ENCODE measurements around the gene CYP4X1.
"Not testable (repeated sequence)": the region's sequence is repeated elsewhere in the genome, so short reads cannot be mapped to it uniquely, and the experiment has no call there.

GRCh38 chr1:47006437-47006836 lies 17.0 kb upstream of the CYP4X1 start:
- TF ChIP-seq, protein P1, sequence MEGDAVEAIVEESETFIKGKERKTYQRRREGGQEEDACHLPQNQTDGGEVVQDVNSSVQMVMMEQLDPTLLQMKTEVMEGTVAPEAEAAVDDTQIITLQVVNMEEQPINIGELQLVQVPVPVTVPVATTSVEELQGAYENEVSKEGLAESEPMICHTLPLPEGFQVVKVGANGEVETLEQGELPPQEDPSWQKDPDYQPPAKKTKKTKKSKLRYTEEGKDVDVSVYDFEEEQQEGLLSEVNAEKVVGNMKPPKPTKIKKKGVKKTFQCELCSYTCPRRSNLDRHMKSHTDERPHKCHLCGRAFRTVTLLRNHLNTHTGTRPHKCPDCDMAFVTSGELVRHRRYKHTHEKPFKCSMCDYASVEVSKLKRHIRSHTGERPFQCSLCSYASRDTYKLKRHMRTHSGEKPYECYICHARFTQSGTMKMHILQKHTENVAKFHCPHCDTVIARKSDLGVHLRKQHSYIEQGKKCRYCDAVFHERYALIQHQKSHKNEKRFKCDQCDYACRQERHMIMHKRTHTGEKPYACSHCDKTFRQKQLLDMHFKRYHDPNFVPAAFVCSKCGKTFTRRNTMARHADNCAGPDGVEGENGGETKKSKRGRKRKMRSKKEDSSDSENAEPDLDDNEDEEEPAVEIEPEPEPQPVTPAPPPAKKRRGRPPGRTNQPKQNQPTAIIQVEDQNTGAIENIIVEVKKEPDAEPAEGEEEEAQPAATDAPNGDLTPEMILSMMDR (IDR thresholded peaks at IDR 0.05), result not testable (repeated sequence)
- TF ChIP-seq EP300, POLR2A, POLR2AphosphoS5 (IDR thresholded peaks at IDR 0.05): not testable (repeated sequence)

Measured in sigmoid colon (tissue), 4 donors.